Kidney (tissue), 14 donors: ENCODE results near the gene SPO11. TPM values are rescaled to one million over a fixed set of nuclear protein-coding genes. Genes with fewer than 3 reads are reported as not detected.

Experiments
- DNase-seq, 5 donors: peaks; one replicate each; pipeline ENCODE4 v3.0.0-alpha.2; 2013 to 2020
- FAIRE-seq: peaks from 2 replicates; lab custom pipeline; 2012; peaks lifted over from hg19 to GRCh38; lab: Jason Lieb, UNC
- H3K27ac ChIP-seq, 2 donors: one replicate each; pipeline ENCODE4 v1.7.0; 2013; ENCODE audit warnings: low read depth in 2 of 2, low read length in 2 of 2, inconsistent platforms in 1 of 2
- H3K27me3 ChIP-seq: one replicate; pipeline ENCODE4 v1.7.1; 2013; ENCODE audit warnings: low read length, inconsistent platforms; ENCODE audit not compliant: control insufficient read depth, insufficient read depth
- H3K36me3 ChIP-seq, 3 donors: one replicate each; pipeline versions ENCODE4 v1.7.0 to v1.7.1; 2013; ENCODE audit warnings: low read length in 3 of 3, control low read depth in 1 of 3, inconsistent platforms in 1 of 3; ENCODE audit not compliant: insufficient read depth in 3 of 3, control insufficient read depth in 2 of 3
- H3K4me1 ChIP-seq, 3 donors: one replicate each; pipeline versions ENCODE4 v1.7.0 to v1.7.1; 2013; ENCODE audit warnings: low read length in 3 of 3, inconsistent platforms in 1 of 3, low read depth in 1 of 3; ENCODE audit not compliant: control insufficient read depth in 2 of 3, insufficient read depth in 2 of 3
- H3K4me3 ChIP-seq, 3 donors: one replicate each; pipeline versions ENCODE4 v1.7.0 to v1.8.1; 2013; ENCODE audit warnings: low read length in 3 of 3, control low read depth in 1 of 3, inconsistent platforms in 1 of 3
- H3K9ac ChIP-seq, 3 donors: one replicate each; pipeline versions ENCODE4 v1.7.0 to v1.7.1; 2013; ENCODE audit warnings: low read length in 3 of 3, control low read depth in 1 of 3, inconsistent platforms in 1 of 3
- H3K9me3 ChIP-seq, 3 donors: one replicate each; pipeline versions ENCODE4 v1.7.0 to v1.7.1; 2013; ENCODE audit warnings: low read length in 3 of 3, control low read depth in 1 of 3, inconsistent platforms in 1 of 3; ENCODE audit not compliant: control insufficient read depth in 2 of 3, insufficient read depth in 1 of 3
- intact Hi-C: fragments of 100-400 bp; cut with DNase I; formaldehyde crosslinking; loops from one replicate; pipeline ENCODE4 v1.11.1; 2022
- polyA plus RNA-seq: library from polyadenylated mRNA; stranded (reverse); fragments of 350-450 nt; fragmentation: Illumina TruSeq; extraction: RNeasy Lipid Tissue Mini Kit (QIAGEN cat#74804); gene quantifications from one replicate; pipeline ENCODE4 v1.2.3, GENCODE V29; 2014; ENCODE audit warnings: low read depth, low replicate concordance; ENCODE audit not compliant: insufficient read depth
- total RNA-seq: library from RNA; stranded (reverse); fragmentation: NEBNext Ultra II Directional; extraction: Animal tissue kit (Norgen Biotek cat#: 25700); gene quantifications from one replicate; pipeline ENCODE4 v1.2.1, GENCODE V29; 2021
- TF ChIP-seq, protein P1 (sequence below): IDR thresholded peaks from 3 replicates; pipeline ENCODE4 v1.5.1; 2012; ENCODE audit warnings: mild to moderate bottlenecking, moderate library complexity, borderline replicate concordance; ENCODE audit not compliant: insufficient read depth; ENCODE audit errors: extremely low read depth
- donor health status: control.
- donor health status: control.
- donor health status: control.
- donor health status: control.
- donor health status: control.
- donor health status: DM: yes; HTN: yes; CAD: no.
- donor health status: Normal renal cell carcinoma (clear cell type).

SPO11 gene
- total and polyA plus RNA-seq, 2 donors from 2014 or later = not detected

DNA sequence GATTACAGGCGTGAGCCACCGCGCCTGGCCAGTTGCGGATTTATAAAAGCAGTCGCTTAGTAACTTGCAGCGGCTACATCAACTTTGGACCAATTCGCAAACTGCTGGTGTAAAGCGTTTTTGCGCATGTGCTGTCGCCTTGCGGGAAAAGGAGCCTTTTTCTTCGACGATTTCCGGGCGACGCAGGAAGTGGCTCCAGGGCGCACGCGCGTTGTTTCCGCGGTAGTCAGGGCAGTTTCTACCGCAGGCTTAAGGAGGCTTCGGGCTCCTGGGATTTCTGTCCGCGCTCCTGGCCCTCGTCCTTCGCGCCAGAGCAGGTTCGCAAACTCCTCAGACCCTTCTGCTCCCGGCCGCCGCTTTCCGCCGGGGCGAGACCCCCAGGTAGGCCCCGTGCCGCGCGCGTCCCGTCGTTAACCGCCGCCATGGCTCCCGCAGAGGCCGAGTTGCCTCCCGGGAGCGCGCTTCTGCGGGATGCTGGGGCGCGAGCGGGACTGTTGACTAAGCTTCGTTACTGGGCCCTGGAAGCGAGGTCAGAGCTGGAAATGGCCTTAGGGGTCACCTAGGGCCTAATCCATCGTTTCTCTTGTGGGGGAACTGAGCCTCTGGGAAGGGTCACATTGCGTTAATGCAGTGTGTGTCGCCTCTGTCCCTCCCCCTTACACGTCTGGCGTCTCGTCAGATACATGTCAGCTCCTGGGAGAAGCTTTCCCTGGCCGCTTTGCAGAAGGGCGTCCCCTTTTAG lies 21.6 kb downstream of the SPO11 start, which contains the start of gene RAE1:
RAE1 (plus strand) TSS at position 214 of the 742 bp plus-strand sequence. CDS start 2,784 bp downstream, outside the sequence.
- DNase-seq (peak; percentile 93 to 98 (median 95)), FAIRE-seq (no peak)
- Histone ChIP-seq H3K9ac (peak within 1 kb of the TSS; percentile 27 to 96 (median 90)), H3K36me3 (peaks cover 8 to 18% (median 13%) of the 10 kb centered on the region in 3 donors), H3K9me3 (no peaks in the 10 kb centered on the region), H3K4me1 (peaks cover 0 to 7% (median 4%) of the 10 kb centered on the region in 3 donors), H3K4me3 (peak within 1 kb of the TSS; percentile 90 to 96 (median 96)), H3K27me3 (no peaks in the 10 kb centered on the region), H3K27ac (peak within 1 kb of the TSS in 1 of 2 donors; percentile 84)
- TF ChIP-seq, protein P1, sequence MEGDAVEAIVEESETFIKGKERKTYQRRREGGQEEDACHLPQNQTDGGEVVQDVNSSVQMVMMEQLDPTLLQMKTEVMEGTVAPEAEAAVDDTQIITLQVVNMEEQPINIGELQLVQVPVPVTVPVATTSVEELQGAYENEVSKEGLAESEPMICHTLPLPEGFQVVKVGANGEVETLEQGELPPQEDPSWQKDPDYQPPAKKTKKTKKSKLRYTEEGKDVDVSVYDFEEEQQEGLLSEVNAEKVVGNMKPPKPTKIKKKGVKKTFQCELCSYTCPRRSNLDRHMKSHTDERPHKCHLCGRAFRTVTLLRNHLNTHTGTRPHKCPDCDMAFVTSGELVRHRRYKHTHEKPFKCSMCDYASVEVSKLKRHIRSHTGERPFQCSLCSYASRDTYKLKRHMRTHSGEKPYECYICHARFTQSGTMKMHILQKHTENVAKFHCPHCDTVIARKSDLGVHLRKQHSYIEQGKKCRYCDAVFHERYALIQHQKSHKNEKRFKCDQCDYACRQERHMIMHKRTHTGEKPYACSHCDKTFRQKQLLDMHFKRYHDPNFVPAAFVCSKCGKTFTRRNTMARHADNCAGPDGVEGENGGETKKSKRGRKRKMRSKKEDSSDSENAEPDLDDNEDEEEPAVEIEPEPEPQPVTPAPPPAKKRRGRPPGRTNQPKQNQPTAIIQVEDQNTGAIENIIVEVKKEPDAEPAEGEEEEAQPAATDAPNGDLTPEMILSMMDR = no peak
- intact Hi-C loops = no loop called here

DNA sequence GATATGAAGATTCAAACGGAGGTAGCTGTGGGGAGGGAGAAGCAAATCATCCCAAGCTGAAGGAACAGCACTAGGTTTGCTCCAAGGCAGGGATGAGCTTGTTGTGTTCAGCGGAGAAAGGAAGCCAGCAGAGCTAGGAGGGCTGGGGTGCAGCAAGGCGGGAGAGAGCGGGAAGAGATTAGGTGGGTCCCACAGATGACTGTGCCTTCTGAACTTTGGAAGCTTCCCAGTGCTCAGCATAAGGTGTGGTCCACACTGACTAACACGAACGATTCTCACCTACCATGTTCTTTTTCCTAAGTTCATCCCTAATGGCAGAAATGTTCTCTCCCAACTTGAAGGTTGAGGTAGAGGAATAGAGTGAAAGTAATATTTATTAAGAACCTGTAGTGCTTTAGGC lies 22.7 kb downstream of the SPO11 start:
- FAIRE-seq (no peak), DNase-seq (peak in 1 of 5 donors; percentile 15)
- Histone ChIP-seq H3K4me1 (peaks cover 0 to 7% (median 4%) of the 10 kb centered on the region in 3 donors), H3K27ac (no peak overlapping the region), H3K9ac (peak overlapping the region in 1 of 3 donors; percentile 90), H3K36me3 (peaks cover 8 to 21% (median 18%) of the 10 kb centered on the region in 3 donors), H3K9me3 (no peaks in the 10 kb centered on the region), H3K4me3 (peak overlapping the region in 2 of 3 donors; percentile 16 to 96), H3K27me3 (no peaks in the 10 kb centered on the region)
- intact Hi-C loops = no loop called here
- TF ChIP-seq, protein P1 = no peak

DNA sequence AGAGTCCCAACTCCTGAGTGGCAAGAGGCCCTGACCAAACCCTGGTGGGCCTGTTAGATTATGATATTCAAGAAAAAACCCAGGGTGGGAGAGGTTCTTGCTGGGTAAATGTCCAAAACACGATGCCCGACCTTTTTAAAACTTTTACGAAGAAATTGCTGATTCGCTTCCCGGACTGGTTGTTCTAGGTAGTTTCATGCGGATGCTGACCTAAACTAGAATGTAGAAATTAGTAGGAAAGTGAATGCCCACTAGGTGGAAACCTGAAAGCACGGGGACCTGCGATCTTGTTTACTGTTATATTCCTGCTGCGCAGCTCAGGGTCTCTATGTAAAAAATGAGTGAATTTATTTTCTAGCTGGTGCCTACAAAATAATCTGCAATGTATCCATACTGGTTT lies 23.7 kb downstream of the SPO11 start:
- FAIRE-seq (no peak), DNase-seq (no peak)
- Histone ChIP-seq H3K27me3 (no peaks in the 10 kb centered on the region), H3K9me3 (no peaks in the 10 kb centered on the region), H3K4me3 (no peak overlapping the region), H3K27ac (no peak overlapping the region), H3K4me1 (peaks cover 0 to 7% (median 4%) of the 10 kb centered on the region in 3 donors), H3K36me3 (peaks cover 8 to 22% (median 18%) of the 10 kb centered on the region in 3 donors), H3K9ac (no peak overlapping the region)
- TF ChIP-seq, protein P1 = no peak
- intact Hi-C loops = no loop called here
